Measurements from ENCODE around the gene SLC10A7. TPM values are rescaled to one million over a fixed set of nuclear protein-coding genes. Genes with fewer than 3 reads are reported as not detected.

Gene SLC10A7
- total and polyA plus RNA-seq, 2 of the 13 experiments (the other 11 are each of a cell fraction or from before 2014, with no cell fraction given) = 18.5 to 18.8 TPM

GRCh38 chr4:146485968-146486367 lies 35.8 kb downstream of the SLC10A7 start:
- TF ChIP-seq RAD51 (IDR thresholded peaks at IDR 0.05; ENCODE audit: borderline replicate concordance) (no peak), HBP1 (CRISPR knock-in tag; IDR thresholded peaks at IDR 0.05; ENCODE audit: low read depth) (no peak), ZNF616 (CRISPR knock-in tag; IDR thresholded peaks at IDR 0.05; ENCODE audit: low read depth) (no peak), HOXA7 (CRISPR knock-in tag; IDR thresholded peaks at IDR 0.05) (no peak), JUN (CRISPR knock-in tag; IDR thresholded peaks at IDR 0.05) (no peak), ADNP (CRISPR knock-in tag; IDR thresholded peaks at IDR 0.05) (no peak), ETV6 (CRISPR knock-in tag; conservative IDR thresholded peaks at IDR 0.05) (no peak), ZBTB39 (CRISPR knock-in tag; IDR thresholded peaks at IDR 0.05) (no peak)
- Histone ChIP-seq H3K4me1 (ENCODE audit: insufficient read depth, low read length) (no peaks in the 10 kb centered on the region), H3K4me3 (replicated peaks in 1 of 3; ENCODE audit: insufficient read depth in 1 of 3, low read depth in 2 of 3, low read length in 3 of 3) (no peak overlapping the region), H3K4me2 (ENCODE audit: low read depth, low read length) (no peak overlapping the region), H3K79me2 (ENCODE audit: insufficient read depth, low read length) (no peaks in the 10 kb centered on the region), H3K9ac (ENCODE audit: insufficient read depth, low read depth, low read length) (no peak overlapping the region), H3K36me3 (replicated peaks in 1 of 2; ENCODE audit: control insufficient read depth in 1 of 2, insufficient read depth in 2 of 2, low read length in 2 of 2) (no peaks in the 10 kb centered on the region), H2AFZ (ENCODE audit: low read length) (no peak overlapping the region), H3K9me3 (ENCODE audit: low read length) (peaks cover 8% of the 10 kb centered on the region; the same call in 1 of the 2 replicates), H3K27ac (ENCODE audit: extremely low read length, insufficient read depth, low read length) (no peak overlapping the region), H4K20me1 (ENCODE audit: insufficient read depth, low read length) (no peaks in the 10 kb centered on the region), H3K27me3 (ENCODE audit: control insufficient read depth in 1 of 2, insufficient read depth in 2 of 2, low read length in 2 of 2) (no peaks in the 10 kb centered on the region)
- in situ Hi-C loops (cut with HindIII; ENCODE audit: extremely low pct_ligation_motif_present, low pct_unique_long_range_greater_than_20kb) = no loop called here
- FAIRE-seq = no peak
- no TSS peak for BruUV-seq (replicated peaks)
- intact Hi-C loops (cut with micrococcal nuclease; ENCODE audit: unreplicated experiment) = no loop called here
- ATAC-seq = no peak
- CTCF ChIA-PET (ENCODE audit: low intra/inter-chr PET ratio, low total read pairs) = no interaction called here
- POLR2A ChIA-PET = no interaction called here
- no peak for DNase-seq (ENCODE audit: low spot score)

Data from HepG2 (cell line).